ENCODE results near the gene MSH4.
"Not testable (repeated sequence)": the region's sequence is repeated elsewhere in the genome, so short reads cannot be mapped to it uniquely, and the experiment has no call there.

MSH4 gene

DNA sequence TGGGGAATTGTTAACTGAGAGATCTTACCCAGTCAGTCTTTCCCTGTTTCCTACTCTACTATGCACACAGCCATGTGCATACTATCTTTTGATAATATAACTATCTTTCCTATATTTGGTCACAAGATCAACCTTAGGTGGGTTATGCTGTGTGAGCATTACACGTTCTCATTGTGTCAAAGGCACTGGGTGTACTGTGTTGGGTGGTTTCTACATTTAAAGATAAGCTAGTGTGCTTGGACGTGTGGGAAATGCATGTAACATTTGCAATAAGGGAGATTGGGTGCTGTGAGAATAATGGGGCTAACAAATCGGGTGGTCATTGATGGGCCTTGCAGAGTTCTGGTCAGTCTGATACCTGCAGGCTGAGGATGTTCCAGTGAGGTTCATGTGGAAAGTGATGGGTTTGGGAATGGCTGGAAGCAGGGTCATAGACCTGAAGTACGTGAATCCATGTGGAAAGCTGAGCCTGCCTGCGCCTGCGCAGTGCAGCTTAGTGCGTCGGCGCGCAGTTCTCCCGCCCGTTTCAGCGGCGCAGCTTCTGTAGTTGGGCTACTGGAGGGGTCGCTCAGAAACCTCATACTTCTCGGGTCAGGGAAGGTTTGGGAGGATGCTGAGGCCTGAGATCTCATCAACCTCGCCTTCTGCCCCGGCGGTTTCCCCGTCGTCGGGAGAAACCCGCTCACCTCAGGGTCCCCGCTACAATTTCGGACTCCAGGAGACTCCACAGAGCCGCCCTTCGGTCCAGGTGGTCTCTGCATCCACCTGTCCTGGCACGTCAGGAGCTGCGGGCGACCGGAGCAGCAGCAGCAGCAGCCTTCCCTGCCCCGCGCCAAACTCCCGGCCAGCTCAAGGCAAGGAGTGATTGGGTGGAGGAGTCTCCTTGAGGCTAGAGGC is at the start of gene MSH4:
Gene MSH4, plus strand, starts transcription at position 507 of the 897 bp plus-strand sequence. Its CDS starts 104 bp downstream, at position 611.
- peak; percentile 24 for DNase-seq

- DNase-seq = not testable (repeated sequence)
Observed at GRCh38 chr1:75757210-75757609, 39.5 kb upstream of the MSH4 start.

DNA sequence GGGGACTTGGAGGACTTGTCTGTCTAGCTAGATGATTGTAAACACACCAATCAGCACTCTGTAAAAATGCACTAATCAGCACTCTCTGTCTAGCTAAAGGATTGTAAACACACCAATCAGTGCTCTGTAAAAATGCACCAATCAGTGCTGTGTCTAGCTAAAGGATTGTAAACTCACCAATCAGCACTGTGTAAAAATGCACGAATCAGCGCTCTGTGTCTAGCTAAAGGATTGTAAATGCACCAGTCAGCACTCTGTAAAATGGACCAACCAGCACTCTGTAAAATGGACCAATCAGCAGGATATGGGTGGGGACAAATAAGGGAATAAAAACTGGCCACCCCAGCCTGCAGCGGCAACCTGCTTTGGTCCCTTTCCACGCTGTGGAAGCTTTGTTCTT is 38.1 kb upstream of the MSH4 start:
- not testable (repeated sequence) for DNase-seq

- no peak for DNase-seq
Observed at GRCh38 chr1:75764057-75764655, 32.5 kb upstream of the MSH4 start.

DNA sequence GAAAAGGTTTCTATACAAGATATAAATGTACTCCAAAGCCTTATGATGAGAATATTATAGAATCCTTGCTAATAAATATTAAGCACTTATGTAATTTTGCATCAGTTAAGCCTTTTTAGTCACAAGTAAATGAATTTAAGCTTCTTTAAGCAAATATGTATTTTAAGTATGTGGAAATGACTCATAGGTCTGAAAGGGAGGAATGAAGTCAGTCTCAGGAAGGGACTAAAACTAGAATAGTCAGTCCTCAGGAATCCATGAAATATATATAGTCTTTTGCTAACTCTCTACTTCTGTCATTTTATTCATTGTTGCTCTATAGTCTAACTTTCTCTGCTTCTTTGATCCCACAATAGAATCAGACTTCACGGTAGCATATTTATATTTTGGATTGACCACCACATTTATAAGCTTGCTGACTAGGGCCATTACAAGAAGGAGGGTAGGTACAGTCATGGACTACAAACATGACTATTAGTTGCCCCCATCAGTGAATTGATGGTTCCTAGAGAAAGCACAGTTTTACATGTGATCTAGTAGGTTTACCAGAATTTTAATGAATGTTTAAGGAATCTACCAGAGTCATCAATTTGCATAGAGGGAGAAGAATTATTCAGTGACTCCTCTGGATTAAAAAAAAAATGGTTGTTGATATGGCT is 30.9 kb upstream of the MSH4 start:
- DNase-seq = peak; percentile 63

GRCh38 chr1:75768016-75768415 is 28.7 kb upstream of the MSH4 start:
- DNase-seq = peak; percentile 64

DNA sequence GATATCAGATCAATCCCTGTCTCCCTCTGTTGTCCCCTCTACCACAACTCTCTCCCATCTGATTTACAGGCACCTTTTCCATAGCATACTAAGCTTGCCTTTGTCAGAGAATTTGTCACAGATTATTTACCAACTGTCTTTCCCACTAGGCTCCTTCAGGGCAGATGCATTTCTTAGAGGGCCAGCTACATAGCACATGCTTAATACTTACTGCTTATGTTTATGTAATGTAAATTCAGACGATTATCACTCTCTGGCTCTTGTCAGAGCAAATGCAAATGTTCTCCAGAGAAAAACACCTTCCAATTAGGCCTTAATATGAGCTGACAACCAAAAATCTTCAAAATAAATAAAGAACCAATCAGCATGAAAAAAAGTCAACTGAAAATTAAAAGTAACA is 25.9 kb upstream of the MSH4 start:
- DNase-seq = no peak

GRCh38 chr1:75771978-75772377 is 24.7 kb upstream of the MSH4 start:
- DNase-seq = no peak

DNA sequence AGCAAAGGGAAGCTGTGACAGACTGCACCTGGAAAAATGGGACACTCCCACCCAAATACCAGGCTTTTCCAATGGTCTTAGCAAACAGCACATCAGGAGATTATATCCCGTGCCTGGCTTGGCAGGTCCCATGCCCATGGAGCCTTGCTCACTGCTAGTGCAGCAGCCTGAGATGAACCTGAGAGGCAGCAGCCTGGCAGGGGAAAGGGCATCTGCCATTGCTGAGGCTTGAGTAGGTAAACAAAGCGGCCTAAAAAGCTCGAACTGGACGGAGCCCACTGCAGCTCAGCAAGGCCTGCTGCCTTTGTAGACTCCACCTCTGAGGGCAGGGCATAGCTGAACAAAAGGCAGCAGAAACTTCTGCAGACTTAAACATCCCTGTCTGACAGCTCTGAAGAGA is 18.9 kb upstream of the MSH4 start:
- DNase-seq = not testable (repeated sequence)

GRCh38 chr1:75778694-75779093 is 18.0 kb upstream of the MSH4 start:
- DNase-seq = not testable (repeated sequence)

- DNase-seq = not testable (repeated sequence)
Observed at GRCh38 chr1:75780183-75780582, 16.5 kb upstream of the MSH4 start.

DNA sequence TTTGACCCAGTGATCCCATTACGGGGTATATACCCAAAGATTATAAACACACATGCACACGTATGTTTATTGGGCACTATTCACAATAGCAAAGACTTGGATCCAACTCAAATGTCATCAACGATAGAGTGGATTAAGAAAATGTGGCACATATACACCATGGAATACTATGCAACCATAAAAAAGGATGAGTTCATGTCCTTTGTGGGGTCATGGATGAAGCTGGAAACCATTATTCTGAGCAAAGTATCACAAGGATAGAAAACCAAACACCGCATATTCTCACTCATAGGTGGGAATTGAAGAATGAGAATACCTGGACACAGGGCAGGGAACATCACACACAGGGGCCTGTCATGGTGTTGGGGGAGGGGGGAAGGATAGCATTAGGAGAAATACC is 12.8 kb upstream of the MSH4 start:
- DNase-seq = not testable (repeated sequence)

- no peak for DNase-seq
Observed at GRCh38 chr1:75785320-75785982, 11.2 kb upstream of the MSH4 start.

DNA sequence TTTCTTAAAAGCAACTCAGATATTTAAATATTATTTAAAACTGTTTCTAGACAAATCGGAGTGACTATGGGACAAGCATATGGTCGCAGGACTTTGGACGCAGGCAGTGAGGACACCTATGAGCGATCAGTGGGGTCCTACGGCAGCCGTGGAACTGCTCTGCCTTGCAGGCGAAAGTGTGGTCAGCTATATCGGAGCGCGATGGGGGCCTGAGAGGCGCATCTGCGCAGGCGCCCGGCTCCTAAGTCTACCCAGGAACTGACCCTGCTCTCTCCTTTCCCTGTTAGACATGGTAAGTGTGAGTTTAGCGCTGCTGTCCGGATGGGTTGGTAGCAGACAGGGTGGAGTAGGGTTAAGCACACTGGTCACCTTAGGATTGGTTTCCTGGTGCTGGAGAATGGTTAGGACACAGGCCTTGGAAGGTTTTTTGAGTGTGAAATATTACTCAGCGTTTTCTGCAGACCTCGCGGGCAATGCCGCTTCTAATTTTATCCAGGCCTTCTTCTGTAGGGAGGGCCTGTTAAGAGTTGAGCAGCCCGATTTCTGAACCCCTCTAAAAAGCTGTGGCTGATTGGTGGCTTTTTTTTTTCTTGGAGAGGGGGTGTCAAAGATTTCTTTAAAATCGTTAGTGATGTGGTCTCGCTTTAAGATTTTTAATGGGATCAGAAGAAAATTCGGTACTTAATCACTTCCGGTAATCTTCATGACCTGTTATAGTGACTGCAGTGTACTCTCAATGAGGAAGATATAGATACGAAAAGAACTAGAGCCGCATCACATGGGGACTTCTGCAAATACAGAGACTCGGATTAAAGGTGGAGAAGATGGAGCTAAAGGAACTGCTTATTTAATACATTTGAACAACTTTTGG is 10.5 kb upstream of the MSH4 start, which contains the start of gene RABGGTB:
Gene RABGGTB, plus strand, starts transcription at position 274 of the 871 bp plus-strand sequence. Its CDS starts 16 bp downstream, at position 290.
- DNase-seq = peak; percentile 89

DNA sequence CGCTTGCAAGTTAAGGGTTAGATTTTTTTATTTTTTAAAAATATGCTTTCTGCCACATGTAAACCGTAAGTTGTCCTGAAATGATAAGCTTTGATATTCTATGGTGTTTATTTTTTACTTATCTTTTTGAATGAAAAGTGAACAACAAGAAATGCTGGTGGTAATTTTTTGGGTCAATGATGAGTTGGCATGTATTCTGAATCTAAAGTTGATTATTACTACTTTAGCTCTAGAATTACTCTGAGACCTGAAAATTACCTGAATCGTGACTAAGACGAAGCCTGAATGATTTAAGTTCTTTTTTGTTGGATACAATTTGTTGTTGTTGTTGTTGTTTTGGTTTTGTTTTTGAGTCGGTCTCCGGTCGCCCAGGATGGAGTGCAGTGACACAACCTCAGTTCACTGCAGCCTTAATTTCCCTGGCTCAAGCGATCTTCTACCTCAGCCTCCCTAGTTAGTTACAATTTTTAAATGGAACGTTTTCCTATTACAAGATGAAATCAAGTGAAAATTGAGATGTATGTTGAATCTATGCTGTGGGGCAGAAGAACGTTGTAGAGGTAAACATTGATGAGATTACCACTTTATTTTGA is 9.7 kb upstream of the MSH4 start:
- DNase-seq = no peak

- no peak for DNase-seq
Observed at GRCh38 chr1:75787524-75787923, 9.2 kb upstream of the MSH4 start.

- no peak for DNase-seq
Observed at GRCh38 chr1:75789988-75790387, 6.7 kb upstream of the MSH4 start.

GRCh38 chr1:75791022-75791421 is 5.7 kb upstream of the MSH4 start:
- DNase-seq = no peak

DNA sequence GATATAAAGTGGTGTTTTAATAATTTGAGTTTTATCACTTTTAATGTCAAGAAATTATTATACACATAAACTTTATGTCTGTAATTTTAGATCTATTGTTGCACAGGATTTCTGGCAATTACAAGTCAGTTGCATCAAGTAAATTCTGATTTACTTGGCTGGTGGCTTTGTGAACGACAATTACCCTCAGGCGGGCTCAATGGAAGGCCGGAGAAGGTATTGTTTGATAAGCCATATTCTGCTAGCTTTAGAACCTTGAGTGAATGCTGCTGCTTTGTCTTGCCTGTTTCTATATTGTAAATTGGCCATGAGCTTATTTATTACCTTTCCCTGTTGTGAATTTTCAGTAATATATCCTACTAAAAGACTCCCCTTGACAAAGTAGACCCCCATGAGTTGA is 4.6 kb upstream of the MSH4 start:
- DNase-seq = no peak

- DNase-seq = no peak
Observed at GRCh38 chr1:75794382-75794781, 2.3 kb upstream of the MSH4 start.

DNA sequence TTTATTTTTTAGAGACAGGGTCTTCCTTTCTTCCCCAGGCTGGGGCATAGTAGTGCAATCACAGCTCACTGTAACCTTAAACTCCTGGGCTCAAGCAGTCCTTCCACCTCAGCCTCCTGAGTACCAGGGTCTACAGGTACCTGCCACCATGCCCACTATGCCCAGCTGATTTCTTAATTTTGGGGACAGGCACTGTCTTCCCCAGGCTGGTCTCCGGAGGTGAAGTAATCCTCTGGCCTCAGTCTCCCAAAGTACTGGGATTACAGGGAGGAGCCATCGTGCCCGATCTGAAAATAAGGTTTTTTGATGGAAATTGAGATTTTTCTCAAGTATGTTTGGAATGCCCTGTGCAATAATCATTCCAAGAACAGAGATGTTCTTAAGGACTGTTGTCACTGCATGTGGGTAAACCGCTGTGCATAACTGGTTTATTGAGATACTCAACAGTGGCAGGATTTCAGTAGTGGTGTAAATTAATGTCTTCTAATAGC is 934 bp upstream of the MSH4 start:
- no peak for DNase-seq

DNA sequence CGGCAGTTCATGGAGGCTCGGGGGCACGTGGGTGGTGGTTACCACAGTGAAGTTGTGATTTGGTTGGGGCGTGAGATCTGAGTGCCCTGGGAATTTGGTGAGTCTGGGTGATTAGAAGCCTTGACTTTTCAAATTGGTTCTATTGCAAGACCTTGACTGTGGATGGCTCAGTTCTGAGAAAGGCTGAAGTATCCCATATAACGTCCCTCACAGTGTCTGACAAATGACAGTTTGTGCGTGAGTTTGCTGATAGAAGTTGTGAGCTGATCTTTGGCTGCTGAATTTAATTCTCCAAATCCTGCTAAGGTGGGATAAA is 549 bp downstream of the MSH4 start:
- DNase-seq = no peak

All from NCI-H226 (cell line).